Measurements from ENCODE around the gene RET. TPM values are rescaled to one million over a fixed set of nuclear protein-coding genes. Genes with fewer than 3 reads are reported as not detected.

RET gene
- total and polyA plus RNA-seq, 9 donors, result 0.12 to 1.6 (median 0.75) TPM

- Histone ChIP-seq H3K36me3 (no peaks in the 10 kb centered on the region), H3K4me3 (no peak overlapping the region), H3K4me1 (ENCODE audit: insufficient read depth) (no peaks in the 10 kb centered on the region), H3K27me3 (no peaks in the 10 kb centered on the region), H3K9me3 (no peaks in the 10 kb centered on the region), H3K27ac (no peak overlapping the region)
- intact Hi-C loops (cut with DNase I), result no loop called here
- 64 to 66% (median 65%) methylated on average over 6 to 9 of the region's 9 CpGs for WGBS, 3 donors
- DNase-seq, result peak in 3 of 5 donors; percentile 4 to 19 (median 8)
- TF ChIP-seq EP300 (IDR thresholded peaks at IDR 0.05) (no peak), POLR2A (IDR thresholded peaks at IDR 0.05) (no peak)
- TF ChIP-seq, protein P1, sequence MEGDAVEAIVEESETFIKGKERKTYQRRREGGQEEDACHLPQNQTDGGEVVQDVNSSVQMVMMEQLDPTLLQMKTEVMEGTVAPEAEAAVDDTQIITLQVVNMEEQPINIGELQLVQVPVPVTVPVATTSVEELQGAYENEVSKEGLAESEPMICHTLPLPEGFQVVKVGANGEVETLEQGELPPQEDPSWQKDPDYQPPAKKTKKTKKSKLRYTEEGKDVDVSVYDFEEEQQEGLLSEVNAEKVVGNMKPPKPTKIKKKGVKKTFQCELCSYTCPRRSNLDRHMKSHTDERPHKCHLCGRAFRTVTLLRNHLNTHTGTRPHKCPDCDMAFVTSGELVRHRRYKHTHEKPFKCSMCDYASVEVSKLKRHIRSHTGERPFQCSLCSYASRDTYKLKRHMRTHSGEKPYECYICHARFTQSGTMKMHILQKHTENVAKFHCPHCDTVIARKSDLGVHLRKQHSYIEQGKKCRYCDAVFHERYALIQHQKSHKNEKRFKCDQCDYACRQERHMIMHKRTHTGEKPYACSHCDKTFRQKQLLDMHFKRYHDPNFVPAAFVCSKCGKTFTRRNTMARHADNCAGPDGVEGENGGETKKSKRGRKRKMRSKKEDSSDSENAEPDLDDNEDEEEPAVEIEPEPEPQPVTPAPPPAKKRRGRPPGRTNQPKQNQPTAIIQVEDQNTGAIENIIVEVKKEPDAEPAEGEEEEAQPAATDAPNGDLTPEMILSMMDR (IDR thresholded peaks at IDR 0.05), result no peak
Measured at GRCh38 chr10:43043773-43044447, 33.0 kb upstream of the RET start.

DNA sequence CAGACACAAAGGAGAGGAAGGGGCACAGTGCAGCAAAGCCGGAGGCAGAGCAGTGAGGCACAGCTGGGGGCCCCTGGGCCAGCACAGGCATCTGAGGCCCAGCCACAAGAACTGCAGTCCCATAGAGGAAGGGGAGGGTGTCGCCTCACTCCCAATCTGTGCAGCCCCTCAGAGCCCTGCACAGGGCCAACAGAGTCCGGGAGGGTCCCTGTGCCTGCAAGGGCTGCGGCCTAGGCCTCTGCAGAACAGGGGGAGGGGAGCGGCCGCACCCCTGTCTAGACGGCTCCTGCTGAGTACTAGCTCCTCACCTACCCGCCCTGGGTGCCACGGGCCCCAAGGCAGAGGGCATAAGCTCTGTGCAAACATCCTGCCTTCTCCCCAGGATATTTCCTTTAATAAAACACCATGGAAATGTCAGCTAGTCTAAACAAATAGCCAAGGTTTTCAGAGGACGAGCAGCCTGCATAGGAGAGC is 32.4 kb upstream of the RET start:
- Histone ChIP-seq H3K27ac (no peak overlapping the region), H3K4me3 (no peak overlapping the region), H3K4me1 (ENCODE audit: insufficient read depth) (no peaks in the 10 kb centered on the region), H3K27me3 (no peaks in the 10 kb centered on the region), H3K9me3 (no peaks in the 10 kb centered on the region), H3K36me3 (no peaks in the 10 kb centered on the region)
- WGBS, 3 donors, result 71 to 78% (median 77%) methylated on average over 10 of the region's 10 CpGs
- TF ChIP-seq, protein P1 (IDR thresholded peaks at IDR 0.05), result no peak
- no peak for TF ChIP-seq EP300 (IDR thresholded peaks at IDR 0.05)
- TF ChIP-seq POLR2A (IDR thresholded peaks at IDR 0.05), result no peak
- intact Hi-C loops (cut with DNase I), result no loop called here
- DNase-seq, result peak in 2 of 5 donors; percentile 1 to 6

DNA sequence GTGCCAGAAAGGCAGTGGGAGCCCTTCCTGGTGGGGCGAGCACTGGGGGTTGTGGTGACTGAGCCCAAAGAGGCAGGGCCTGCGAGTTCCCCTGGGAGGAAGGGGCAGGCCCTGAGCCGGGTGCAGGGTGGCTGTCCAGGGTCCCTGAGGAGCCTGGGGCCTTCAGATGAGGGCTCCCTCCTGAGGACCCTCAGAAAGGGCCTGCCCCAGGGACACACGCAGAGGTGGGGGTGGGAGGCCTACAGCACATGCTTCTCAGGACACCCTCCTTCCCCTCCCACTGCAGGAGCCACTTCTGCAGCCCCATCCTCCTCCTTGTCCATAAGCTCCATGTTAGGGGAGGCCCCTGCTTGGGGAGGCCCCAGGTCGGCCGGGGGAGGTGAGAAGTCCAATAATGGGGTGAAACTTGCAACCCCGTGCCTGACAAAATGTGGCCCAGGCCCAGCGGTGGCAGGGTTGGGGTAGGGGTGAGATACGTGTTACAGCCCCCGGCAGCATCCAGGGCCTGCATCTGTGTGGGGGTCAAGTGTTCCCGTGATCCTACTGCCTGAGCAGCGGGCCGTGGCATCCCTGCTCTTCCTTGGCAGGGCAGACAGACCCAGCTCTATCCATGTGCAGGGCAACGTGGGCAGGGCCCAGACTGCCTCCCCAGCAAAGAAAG is 31.8 kb upstream of the RET start:
- Histone ChIP-seq H3K4me3 (no peak overlapping the region), H3K27ac (no peak overlapping the region), H3K9me3 (no peaks in the 10 kb centered on the region), H3K36me3 (no peaks in the 10 kb centered on the region), H3K27me3 (no peaks in the 10 kb centered on the region), H3K4me1 (ENCODE audit: insufficient read depth) (no peaks in the 10 kb centered on the region)
- TF ChIP-seq POLR2A (IDR thresholded peaks at IDR 0.05), result no peak
- TF ChIP-seq EP300 (IDR thresholded peaks at IDR 0.05), result no peak
- TF ChIP-seq, protein P1 (IDR thresholded peaks at IDR 0.05), result no peak
- intact Hi-C loops (cut with DNase I), result no loop called here
- 67 to 71% (median 68%) methylated on average over 12 to 14 of the region's 14 CpGs for whole genome bisulfite sequencing, 3 donors
- peak in 4 of 5 donors; percentile 4 to 13 (median 7) for DNase-seq

DNA sequence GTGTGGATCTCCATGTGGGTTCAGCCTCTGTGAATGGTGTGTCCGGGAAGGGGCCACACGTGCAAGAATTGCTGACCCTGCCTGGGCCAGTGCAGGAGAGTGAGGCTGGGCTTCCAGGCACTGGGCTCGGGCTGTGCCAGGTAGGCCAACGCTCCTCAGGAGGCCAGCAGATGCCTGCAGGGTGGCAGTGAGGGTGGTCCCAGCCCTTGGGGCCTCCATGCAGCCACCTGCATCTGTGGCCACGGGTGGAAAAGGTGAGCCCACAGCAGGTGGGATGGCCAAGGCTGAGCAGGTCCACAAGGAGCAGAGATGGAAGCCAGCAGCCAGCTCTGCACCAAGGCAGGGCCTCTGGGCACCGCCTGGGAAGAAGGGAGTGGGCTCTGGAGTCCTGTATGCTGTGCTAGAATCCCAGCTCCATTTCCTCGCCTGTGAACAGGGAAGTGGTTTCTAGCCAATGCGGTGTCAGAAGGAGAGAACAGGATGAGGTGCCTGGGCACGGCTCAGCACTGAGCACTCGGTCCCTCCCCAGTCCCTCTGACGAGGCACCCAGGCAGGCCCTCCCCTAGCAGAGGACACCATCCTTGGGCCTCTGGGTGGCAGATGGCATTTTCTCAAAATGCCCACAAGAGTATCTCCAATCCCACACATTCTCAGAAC is 31.1 kb upstream of the RET start:
- DNase-seq, result peak in 4 of 5 donors; percentile 3 to 16 (median 7)

More for the DNA sequence above, 31.1 kb upstream of the RET start:
- no peak overlapping the region for H3K27ac ChIP-seq
- H3K36me3 ChIP-seq, result no peaks in the 10 kb centered on the region
- TF ChIP-seq, protein P1 (IDR thresholded peaks at IDR 0.05), result no peak
- TF ChIP-seq POLR2A (IDR thresholded peaks at IDR 0.05) (no peak), EP300 (IDR thresholded peaks at IDR 0.05) (no peak)
- H3K27me3 ChIP-seq, result no peaks in the 10 kb centered on the region
- H3K4me3 ChIP-seq, result no peak overlapping the region
- intact Hi-C loops (cut with DNase I), result no loop called here
- H3K4me1 ChIP-seq (ENCODE audit: insufficient read depth), result no peaks in the 10 kb centered on the region
- WGBS, 3 donors, result 79 to 85% (median 84%) methylated on average over 11 of the region's 11 CpGs
- H3K9me3 ChIP-seq, result no peaks in the 10 kb centered on the region

All from ovary (tissue), 9 donors.